GM21423 (cell line): ENCODE data around the gene GATAD2A.
"Not testable (repeated sequence)": the region's sequence is repeated elsewhere in the genome, so short reads cannot be mapped to it uniquely, and the experiment has no call there.

Experiments used
- ATAC-seq: cut with Tn5 transposase; IDR thresholded peaks from one replicate; pipeline ENCODE4 v1.9.1; 2021; ENCODE audit warnings: mild to moderate bottlenecking, moderate library complexity; ENCODE audit not compliant: unreplicated experiment

The GATAD2A gene

GRCh38 chr19:19446655-19447437, 41.4 kb downstream of the GATAD2A start:
- no peak for ATAC-seq

DNA sequence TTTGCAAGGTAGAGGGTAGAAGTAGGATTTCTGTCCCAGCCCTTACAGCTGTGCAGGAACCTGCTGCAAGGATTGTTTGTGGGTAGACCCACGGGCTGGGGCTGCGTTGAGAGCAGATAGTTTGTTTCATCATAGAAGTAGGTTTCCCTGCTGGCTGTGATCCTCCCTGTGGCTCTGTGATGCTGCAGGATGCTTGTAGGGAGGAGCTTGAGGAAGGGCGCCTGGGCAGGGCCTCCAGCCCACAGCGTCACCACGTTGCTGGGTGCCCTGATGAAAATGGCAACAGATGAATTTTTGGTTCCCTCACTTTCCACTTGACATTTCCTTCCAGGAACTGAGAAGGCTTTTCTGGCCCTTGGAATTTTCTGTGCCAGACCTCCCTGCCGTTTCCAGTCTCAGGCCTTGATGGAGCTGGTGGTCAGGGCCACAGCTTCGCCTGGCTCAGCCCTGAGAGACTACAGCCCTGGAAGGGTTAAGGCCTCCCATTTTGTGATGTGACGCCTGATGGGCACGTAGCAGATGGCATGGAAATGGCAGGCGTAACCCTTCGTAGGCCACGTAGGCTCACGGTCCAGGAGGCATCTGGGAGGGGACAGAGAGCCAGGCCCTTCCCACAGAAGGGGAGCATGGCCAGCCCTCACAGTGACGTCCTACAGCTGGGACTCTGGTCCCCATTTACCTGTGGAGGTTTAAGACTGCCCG, 42.2 kb downstream of the GATAD2A start:
- ATAC-seq, result no peak

DNA sequence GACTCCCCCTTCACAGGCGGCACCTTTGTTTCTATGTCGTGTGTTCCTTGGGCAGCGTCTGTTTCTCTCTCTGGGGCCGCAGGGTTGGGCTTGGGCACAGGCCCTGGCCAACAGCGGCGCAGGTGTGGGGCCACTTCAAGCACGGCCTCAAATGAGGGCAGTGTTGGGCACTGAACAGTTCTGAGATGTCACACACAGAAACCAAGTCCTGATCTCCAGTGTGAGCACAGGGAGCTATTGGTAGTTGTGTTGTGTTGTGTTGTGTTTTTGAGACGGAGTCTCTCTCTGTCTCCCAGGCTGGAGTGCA, 42.7 kb downstream of the GATAD2A start:
- no peak for ATAC-seq

DNA sequence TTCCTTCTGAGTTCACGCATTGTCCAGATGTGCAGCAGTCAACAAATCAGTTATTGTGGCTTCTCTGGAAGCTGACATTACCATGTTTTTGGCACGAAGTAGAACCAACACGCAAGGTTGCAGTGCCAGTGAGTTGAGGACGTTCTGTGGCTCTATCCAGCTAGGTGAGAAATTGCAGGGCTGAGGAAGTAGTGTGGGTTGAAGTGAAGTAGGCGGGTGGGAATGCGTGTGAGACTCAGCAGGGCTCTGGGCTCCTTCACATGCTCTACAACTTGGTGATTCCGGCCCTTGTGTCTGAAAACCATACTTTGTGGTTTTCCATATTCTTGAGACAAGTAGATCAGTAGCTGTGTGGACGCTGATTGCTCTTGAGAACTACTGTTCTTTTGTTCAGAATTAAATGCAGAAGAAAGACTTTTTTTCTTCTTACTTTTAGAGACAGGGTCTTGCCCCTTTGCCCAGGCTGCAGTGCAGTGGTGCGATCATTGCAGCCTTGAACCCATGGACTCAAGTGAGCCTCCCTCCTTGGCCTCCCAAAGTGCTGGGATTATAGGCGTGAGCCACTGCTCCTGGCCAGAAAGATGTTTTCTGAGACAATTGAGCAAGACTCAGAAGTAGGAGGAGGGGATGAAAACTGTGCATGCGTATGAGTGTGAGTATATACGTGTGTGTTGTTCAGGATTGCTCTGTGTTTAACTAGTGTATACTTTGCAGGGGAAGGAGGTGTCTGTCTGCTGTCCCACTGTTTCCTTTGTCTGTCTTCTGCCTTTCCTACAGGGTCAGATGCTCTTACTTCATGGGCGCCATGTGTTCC, 46.2 kb downstream of the GATAD2A start:
- peak; percentile 54 for ATAC-seq

GRCh38 chr19:19452243-19453124, 47.0 kb downstream of the GATAD2A start:
- ATAC-seq, result no peak

DNA sequence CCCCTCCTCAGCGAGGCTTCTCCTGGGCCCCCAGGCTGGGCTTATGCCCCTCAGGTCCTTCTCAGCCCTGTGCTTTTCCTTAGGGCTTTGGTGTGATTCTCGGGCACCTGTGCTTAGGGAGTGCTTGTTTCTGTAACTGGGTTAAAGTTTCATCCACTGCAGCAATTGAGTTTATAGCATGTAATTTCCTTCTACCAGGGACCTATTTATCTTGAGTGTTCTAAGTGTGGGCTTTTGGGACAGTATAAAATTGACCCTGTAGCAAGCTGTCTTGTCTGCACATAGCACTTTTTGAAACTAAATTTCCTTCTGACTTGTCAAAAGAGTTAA, 47.6 kb downstream of the GATAD2A start:
- ATAC-seq, result no peak

DNA sequence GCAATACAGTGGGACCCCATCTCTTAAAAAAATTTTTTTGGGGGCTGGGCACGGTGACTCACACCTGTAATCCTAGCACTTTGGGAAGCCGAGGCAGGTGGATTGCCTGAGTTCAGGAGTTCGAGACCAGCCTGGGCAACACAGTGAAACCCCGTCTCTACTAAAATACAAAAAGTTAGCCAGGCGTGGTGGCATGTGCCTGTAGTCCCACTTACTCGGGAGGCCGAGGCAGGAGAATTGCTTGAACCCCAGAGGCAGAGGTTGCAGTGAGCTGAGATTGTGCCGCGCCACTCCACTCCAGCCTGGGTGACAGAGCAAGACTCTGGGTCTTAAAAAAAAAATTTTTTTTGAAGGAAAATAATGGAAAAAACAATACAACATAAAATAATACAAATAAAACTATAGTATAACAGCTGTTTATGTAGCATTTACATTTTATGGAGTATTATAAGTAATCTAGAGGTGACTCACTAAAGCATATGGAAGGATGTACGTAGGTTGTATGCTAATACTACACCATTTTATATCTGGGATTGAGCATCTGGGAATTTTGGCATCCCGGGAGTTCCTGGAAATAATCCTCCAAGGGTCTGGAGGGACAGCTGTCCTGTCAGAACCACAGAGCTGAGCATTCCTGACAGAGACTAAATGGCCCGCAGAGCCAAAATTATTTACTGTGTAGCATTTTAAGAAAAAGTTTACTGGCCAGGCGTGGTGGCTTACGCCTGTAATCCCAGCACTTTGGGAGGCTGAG, 49.9 kb downstream of the GATAD2A start:
- not testable (repeated sequence) for ATAC-seq

DNA sequence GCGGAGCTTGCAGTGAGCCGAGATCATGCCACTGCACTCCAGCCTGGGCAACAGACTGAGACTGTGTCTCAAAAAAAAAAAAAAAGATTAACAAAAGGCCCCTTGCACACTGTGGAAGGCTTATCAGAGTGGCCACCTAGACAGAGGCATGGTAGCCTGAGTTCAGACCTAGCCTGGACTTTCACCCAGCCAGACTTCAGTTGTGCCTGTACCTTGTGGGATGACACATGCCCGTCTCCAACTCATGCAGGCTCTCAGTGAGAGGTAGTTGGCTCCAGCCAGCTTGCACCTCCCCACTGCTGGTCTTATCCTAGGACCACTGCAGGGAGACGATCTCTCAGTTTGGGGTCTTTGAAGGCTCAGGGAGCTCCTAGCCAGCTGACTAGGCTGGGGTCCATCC, 52.2 kb downstream of the GATAD2A start:
- ATAC-seq, result no peak

GRCh38 chr19:19458110-19458816, 52.8 kb downstream of the GATAD2A start:
- no peak for ATAC-seq

DNA sequence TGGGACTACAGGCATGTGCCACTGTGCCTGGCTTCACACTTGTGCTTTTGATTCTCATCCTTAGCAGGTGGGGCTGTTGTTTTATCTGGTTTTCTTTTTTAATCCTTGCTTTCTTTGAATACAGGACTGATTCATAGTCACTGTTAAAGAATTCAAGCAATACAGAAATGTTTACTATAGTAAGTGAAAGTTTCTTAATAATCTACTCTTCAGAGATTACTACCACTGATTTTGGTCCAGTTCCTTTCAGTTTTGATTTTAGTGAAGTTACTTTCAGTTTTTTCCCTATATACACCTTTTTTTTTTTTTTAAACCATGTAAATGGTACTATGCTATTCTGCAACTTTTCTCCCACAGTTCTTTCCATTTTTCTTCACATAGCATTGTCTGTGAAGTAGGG, 53.6 kb downstream of the GATAD2A start:
- ATAC-seq, result no peak

- peak; percentile 43 for ATAC-seq
Observed at GRCh38 chr19:19459707-19460251, 54.3 kb downstream of the GATAD2A start.

DNA sequence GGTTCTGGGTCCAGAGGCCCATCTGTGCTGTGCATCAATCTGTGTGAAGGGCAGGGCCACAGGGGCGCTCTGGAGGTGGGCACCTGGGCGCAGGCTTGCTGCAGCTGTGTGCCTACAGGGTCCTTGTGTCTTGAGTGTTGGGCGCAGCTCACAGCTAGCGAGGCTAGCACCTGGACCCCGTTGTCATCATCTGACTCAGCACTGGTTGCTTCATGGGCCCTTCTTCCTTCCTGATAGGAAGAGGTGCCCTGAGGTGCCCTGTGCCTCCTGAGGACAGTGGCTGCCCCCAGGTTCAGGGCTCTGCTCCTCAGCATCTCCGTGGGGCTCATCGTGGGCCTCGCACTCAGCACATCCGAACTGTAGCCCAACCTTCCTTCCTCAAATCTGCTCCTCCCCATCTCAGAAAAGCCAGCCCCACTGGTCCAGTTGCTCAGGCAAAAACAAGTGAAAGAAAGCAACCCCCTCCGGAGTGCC, 54.8 kb downstream of the GATAD2A start:
- peak; percentile 24 for ATAC-seq

DNA sequence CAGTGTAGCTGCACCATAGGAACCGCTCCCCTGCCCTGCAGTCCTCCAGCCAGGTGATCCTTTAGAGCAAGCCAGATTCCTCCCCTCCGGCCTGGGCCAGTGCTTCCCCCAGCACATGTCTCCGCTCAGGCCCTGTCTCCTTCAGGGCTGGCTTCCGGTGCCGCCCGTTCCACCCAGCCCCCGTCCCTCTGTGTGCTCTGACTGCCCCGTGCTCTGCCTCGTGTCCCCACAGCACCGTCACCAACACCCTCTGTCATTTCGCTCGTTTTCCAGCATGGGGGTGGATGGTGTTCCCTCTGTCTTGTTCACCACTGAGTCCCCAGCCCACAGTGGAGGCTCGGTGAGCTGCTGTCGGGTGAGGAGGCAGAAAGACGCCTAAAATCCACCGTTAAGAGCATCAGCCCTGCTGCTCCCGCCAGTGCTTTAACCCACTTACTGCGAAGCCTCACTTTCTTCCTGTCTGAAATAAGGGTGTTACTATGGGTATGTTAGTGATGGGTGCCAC, 55.3 kb downstream of the GATAD2A start:
- peak; percentile 38 for ATAC-seq

GRCh38 chr19:19461306-19461670, 55.8 kb downstream of the GATAD2A start:
- ATAC-seq, result no peak

GRCh38 chr19:19461671-19462622, 56.5 kb downstream of the GATAD2A start:
- ATAC-seq, result no peak

- no peak for ATAC-seq
Observed at GRCh38 chr19:19463348-19464117, 58.1 kb downstream of the GATAD2A start.
